ENCODE results near the gene PLA2G12A.

Gene PLA2G12A

DNA sequence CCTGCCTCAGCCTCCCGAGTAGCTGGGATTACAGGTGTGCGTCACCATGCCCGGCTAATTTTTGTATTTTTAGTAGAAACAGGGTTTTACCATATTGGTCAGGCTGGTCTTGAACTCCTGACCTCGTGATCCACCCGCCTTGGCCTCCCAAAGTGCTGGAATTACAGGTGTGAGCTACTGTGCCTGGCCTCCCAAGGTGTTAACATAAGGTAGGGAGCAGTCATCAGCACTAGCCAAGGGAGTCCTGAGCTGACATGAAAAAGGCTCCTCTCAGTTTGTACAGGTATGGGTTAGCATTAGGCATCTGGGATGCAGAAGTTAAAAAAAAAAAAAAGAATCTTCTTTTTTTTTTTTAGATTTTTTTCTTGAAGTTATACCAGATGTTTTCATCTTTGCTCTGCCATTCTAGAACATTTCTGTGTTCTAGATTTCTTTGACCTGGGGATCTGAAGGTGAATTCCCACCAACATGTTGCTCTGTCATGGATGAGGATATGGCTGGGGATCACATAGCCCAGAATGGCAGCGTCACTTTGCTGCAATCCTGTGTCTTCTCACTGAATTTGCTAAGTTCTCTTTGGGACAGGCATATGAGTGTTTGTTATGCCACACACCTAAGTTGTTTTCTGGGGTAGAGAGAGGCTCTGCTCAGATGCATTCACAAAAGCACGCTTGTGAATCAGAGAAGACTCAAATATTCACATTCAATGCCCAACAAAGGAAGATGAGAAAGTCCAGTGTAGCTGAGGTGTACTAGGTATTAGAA, 24.4 kb upstream of the PLA2G12A start (continued):
- TF ChIP-seq, protein P1, sequence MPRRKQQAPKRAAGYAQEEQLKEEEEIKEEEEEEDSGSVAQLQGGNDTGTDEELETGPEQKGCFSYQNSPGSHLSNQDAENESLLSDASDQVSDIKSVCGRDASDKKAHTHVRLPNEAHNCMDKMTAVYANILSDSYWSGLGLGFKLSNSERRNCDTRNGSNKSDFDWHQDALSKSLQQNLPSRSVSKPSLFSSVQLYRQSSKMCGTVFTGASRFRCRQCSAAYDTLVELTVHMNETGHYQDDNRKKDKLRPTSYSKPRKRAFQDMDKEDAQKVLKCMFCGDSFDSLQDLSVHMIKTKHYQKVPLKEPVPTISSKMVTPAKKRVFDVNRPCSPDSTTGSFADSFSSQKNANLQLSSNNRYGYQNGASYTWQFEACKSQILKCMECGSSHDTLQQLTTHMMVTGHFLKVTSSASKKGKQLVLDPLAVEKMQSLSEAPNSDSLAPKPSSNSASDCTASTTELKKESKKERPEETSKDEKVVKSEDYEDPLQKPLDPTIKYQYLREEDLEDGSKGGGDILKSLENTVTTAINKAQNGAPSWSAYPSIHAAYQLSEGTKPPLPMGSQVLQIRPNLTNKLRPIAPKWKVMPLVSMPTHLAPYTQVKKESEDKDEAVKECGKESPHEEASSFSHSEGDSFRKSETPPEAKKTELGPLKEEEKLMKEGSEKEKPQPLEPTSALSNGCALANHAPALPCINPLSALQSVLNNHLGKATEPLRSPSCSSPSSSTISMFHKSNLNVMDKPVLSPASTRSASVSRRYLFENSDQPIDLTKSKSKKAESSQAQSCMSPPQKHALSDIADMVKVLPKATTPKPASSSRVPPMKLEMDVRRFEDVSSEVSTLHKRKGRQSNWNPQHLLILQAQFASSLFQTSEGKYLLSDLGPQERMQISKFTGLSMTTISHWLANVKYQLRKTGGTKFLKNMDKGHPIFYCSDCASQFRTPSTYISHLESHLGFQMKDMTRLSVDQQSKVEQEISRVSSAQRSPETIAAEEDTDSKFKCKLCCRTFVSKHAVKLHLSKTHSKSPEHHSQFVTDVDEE (CRISPR knock-in tag; IDR thresholded peaks at IDR 0.05) = no peak
- TF ChIP-seq ZFP3 (CRISPR knock-in tag; IDR thresholded peaks at IDR 0.05) = no peak

GRCh38 chr4:109752525-109752924, 22.7 kb upstream of the PLA2G12A start:
- no peak for ATAC-seq

GRCh38 chr4:109751852-109752251, 22.0 kb upstream of the PLA2G12A start:
- TF ChIP-seq ISL1 (CRISPR knock-in tag; IDR thresholded peaks at IDR 0.05) (peak; percentile 89), CSRNP3 (CRISPR knock-in tag; IDR thresholded peaks at IDR 0.05) (no peak), SNAI2 (CRISPR knock-in tag; IDR thresholded peaks at IDR 0.05) (no peak), RARB (CRISPR knock-in tag; IDR thresholded peaks at IDR 0.05) (no peak), CSDC2 (CRISPR knock-in tag; IDR thresholded peaks at IDR 0.05) (no peak), ARNTL (CRISPR knock-in tag; IDR thresholded peaks at IDR 0.05; ENCODE audit: borderline replicate concordance, low read depth) (no peak), ZNF565 (CRISPR knock-in tag; conservative IDR thresholded peaks at IDR 0.05; ENCODE audit: low read depth) (no peak), OSR1 (CRISPR knock-in tag; IDR thresholded peaks at IDR 0.05) (no peak), ZC3H10 (CRISPR knock-in tag; IDR thresholded peaks at IDR 0.05) (peak; percentile 92), TCF4 (CRISPR knock-in tag; IDR thresholded peaks at IDR 0.05; ENCODE audit: borderline replicate concordance) (no peak), ZNF8 (CRISPR knock-in tag; IDR thresholded peaks at IDR 0.05) (no peak), TOX (CRISPR knock-in tag; IDR thresholded peaks at IDR 0.05; ENCODE audit: borderline replicate concordance) (no peak)
- TF ChIP-seq, protein P2, sequence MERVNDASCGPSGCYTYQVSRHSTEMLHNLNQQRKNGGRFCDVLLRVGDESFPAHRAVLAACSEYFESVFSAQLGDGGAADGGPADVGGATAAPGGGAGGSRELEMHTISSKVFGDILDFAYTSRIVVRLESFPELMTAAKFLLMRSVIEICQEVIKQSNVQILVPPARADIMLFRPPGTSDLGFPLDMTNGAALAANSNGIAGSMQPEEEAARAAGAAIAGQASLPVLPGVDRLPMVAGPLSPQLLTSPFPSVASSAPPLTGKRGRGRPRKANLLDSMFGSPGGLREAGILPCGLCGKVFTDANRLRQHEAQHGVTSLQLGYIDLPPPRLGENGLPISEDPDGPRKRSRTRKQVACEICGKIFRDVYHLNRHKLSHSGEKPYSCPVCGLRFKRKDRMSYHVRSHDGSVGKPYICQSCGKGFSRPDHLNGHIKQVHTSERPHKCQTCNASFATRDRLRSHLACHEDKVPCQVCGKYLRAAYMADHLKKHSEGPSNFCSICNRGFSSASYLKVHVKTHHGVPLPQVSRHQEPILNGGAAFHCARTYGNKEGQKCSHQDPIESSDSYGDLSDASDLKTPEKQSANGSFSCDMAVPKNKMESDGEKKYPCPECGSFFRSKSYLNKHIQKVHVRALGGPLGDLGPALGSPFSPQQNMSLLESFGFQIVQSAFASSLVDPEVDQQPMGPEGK (CRISPR knock-in tag; IDR thresholded peaks at IDR 0.05; ENCODE audit: borderline replicate concordance) = 0 out of 2 replicates have a peak, but pooled peaks have one; percentile 40
- TF ChIP-seq, protein P3, sequence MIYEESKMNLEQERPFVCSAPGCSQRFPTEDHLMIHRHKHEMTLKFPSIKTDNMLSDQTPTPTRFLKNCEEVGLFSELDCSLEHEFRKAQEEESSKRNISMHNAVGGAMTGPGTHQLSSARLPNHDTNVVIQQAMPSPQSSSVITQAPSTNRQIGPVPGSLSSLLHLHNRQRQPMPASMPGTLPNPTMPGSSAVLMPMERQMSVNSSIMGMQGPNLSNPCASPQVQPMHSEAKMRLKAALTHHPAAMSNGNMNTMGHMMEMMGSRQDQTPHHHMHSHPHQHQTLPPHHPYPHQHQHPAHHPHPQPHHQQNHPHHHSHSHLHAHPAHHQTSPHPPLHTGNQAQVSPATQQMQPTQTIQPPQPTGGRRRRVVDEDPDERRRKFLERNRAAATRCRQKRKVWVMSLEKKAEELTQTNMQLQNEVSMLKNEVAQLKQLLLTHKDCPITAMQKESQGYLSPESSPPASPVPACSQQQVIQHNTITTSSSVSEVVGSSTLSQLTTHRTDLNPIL (CRISPR knock-in tag; IDR thresholded peaks at IDR 0.05; ENCODE audit: low read depth) = no peak
- ATAC-seq = no peak

More at GRCh38 chr4:109752525-109752924, 22.7 kb upstream of the PLA2G12A start:
- TF ChIP-seq, protein P1 (CRISPR knock-in tag; IDR thresholded peaks at IDR 0.05) = no peak
- no peak for TF ChIP-seq ZFP3 (CRISPR knock-in tag; IDR thresholded peaks at IDR 0.05)

Measured in SK-N-SH treated with all-trans-retinoic acid at 6 μM for 48 hours (cell line).